ENCODE results near the gene COQ8A.

Gene COQ8A

GRCh38 chr1:226989085-226989920, 49.2 kb downstream of the COQ8A start:
- H3K4me3 ChIP-seq (replicated peaks; ENCODE audit: insufficient read depth, low read length), result no peak overlapping the region
- H3K27me3 ChIP-seq (ENCODE audit: insufficient read depth, poor library complexity, severe bottlenecking), result no peaks in the 10 kb centered on the region
- TF ChIP-seq POLR2AphosphoS5 (IDR thresholded peaks at IDR 0.05; ENCODE audit: low read depth) (no peak), REST (IDR thresholded peaks at IDR 0.05; ENCODE audit: insufficient replicate concordance, low read depth) (no peak), SPI1 (IDR thresholded peaks at IDR 0.05; ENCODE audit: borderline replicate concordance, low read depth) (no peak), CTCF (IDR thresholded peaks at IDR 0.05; ENCODE audit: insufficient read depth, low read length) (no peak), GABPA (IDR thresholded peaks at IDR 0.05; ENCODE audit: low read depth) (no peak)
- peak in 1 of 2 experiments; percentile 35 for DNase-seq (ENCODE audit: low read depth in 1 of 2, low spot score in 1 of 2)
- peak overlapping the region; percentile 68 for H3K27ac ChIP-seq (replicated peaks)

GRCh38 chr1:226990133-226990716, 50.1 kb downstream of the COQ8A start:
- peak overlapping the region; percentile 68 for H3K27ac ChIP-seq (replicated peaks)
- TF ChIP-seq REST (IDR thresholded peaks at IDR 0.05; ENCODE audit: insufficient replicate concordance, low read depth) (no peak), GABPA (IDR thresholded peaks at IDR 0.05; ENCODE audit: low read depth) (no peak; the same call in 1 of the 2 replicates), CTCF (IDR thresholded peaks at IDR 0.05; ENCODE audit: insufficient read depth, low read length) (no peak), SPI1 (IDR thresholded peaks at IDR 0.05; ENCODE audit: borderline replicate concordance, low read depth) (no peak), POLR2AphosphoS5 (IDR thresholded peaks at IDR 0.05; ENCODE audit: low read depth) (no peak)
- no peaks in the 10 kb centered on the region for H3K27me3 ChIP-seq (ENCODE audit: insufficient read depth, poor library complexity, severe bottlenecking)
- DNase-seq (ENCODE audit: low read depth in 1 of 2, low spot score in 1 of 2), result peak in 1 of 2 experiments; percentile 82
- H3K4me3 ChIP-seq (replicated peaks; ENCODE audit: insufficient read depth, low read length), result no peak overlapping the region

- Histone ChIP-seq H3K27me3 (ENCODE audit: insufficient read depth, poor library complexity, severe bottlenecking) (no peaks in the 10 kb centered on the region), H3K4me3 (replicated peaks; ENCODE audit: insufficient read depth, low read length) (no peak overlapping the region), H3K27ac (replicated peaks) (no peak overlapping the region)
- no peak for TF ChIP-seq SPI1 (IDR thresholded peaks at IDR 0.05; ENCODE audit: borderline replicate concordance, low read depth)
- no peak for TF ChIP-seq CTCF (IDR thresholded peaks at IDR 0.05; ENCODE audit: insufficient read depth, low read length)
- no peak for TF ChIP-seq GABPA (IDR thresholded peaks at IDR 0.05; ENCODE audit: low read depth)
- no peak for TF ChIP-seq POLR2AphosphoS5 (IDR thresholded peaks at IDR 0.05; ENCODE audit: low read depth)
- TF ChIP-seq REST (IDR thresholded peaks at IDR 0.05; ENCODE audit: insufficient replicate concordance, low read depth), result no peak
- no peak for DNase-seq (ENCODE audit: low read depth in 1 of 2, low spot score in 1 of 2)
These were observed 51.8 kb downstream of the COQ8A start for GRCh38 chr1:226991920-226992319.
